ENCODE measurements around the gene ADAMTS7. TPM values are rescaled to one million over a fixed set of nuclear protein-coding genes. Genes with fewer than 3 reads are reported as not detected.
A peak's percentile ranks its signal among the peaks of the same experiment; 100 is the strongest.

The ADAMTS7 gene
- total RNA-seq (2022) (1.1 and 2.0 TPM in 2 replicates), Bru-seq, nascent RNA (percentile 28 among the genes with signal in this experiment), BruChase-seq, experiment 1, labeled RNA remaining after a 2-hour chase (percentile 23 among the genes with signal in this experiment), BruChase-seq, experiment 2, labeled RNA remaining after a 6-hour chase (percentile 27 among the genes with signal in this experiment)
- long read RNA-seq, partial matches to known transcripts = 0 of 1 reads
- long read RNA-seq, other reads (novel, unspliced or antisense) = 1 of 1 reads

DNA sequence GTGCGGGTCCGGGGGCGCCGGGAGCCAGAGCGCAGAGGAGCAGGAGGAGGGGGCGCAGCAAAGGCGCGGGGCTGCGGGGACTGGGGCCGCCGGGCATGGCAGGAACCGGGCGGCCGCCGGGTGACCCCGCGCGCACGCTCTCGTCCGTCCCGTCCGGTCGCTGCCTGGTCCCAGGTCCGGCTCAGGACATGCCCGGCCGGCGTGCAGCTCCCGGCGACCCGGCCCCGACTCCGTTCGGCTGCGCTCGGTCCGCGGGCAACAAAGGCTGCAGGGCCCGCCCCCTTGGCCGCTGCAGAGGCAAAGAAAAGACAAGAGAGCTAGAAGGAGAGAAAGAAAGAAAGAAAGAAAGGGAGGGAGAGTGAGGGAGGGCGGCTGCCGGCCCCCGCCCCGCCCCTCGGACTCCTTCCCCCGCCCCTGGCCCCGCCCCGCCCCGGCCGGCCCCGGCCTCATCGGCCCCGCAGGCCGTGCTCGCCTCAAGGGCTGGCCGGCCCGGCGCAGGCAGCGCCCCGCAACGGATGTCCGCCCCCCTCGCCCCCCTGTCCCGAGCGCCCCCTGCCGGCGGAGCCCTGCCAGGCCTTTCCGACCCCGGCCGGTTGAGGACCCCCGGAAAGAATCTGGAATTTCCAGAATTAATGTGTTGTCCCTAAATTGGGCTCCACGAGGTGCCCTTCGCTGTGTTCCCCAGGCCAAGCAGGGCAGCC is at the start of gene ADAMTS7:
Gene ADAMTS7 (minus strand): TSS at position 341 of the 701 bp plus-strand sequence. CDS start 244 bp downstream, at position 97.
- intact Hi-C loops (cut with micrococcal nuclease; ENCODE audit: unreplicated experiment) = loop anchor here (10.0 kb wide), 1 partner anchor 56 kb away; no protein-coding TSS in a partner anchor
- Mint-ChIP-seq H3K27ac (ENCODE audit: unreplicated experiment) (peak within 1 kb of the TSS; percentile 43), H3K4me3 (ENCODE audit: unreplicated experiment) (peak within 1 kb of the TSS; percentile 75), H3K36me3 (ENCODE audit: insufficient read depth, unreplicated experiment) (peaks cover 6% of the 10 kb centered on the region), H3K4me1 (ENCODE audit: low read depth, unreplicated experiment) (peaks cover 10% of the 10 kb centered on the region), H3K27me3 (ENCODE audit: insufficient read depth, unreplicated experiment) (peaks cover 9% of the 10 kb centered on the region), H3K9me3 (ENCODE audit: unreplicated experiment) (no peaks in the 10 kb centered on the region)
- no TSS peak for BruUV-seq (replicated peaks)
- CTCF ChIA-PET = interaction anchor here (0.5 to 2.1 kb wide), 6 partner anchors 11 to 62 kb away, joined by 3 to 7 read pairs (median 4); no protein-coding TSS in a partner anchor
- DNase-seq = peak; percentile 66 to 76
- peak within 1 kb of the TSS; percentile 54 for H3K4me3 ChIP-seq (ENCODE audit: low read depth, low read length)
- TF ChIP-seq, protein P1, sequence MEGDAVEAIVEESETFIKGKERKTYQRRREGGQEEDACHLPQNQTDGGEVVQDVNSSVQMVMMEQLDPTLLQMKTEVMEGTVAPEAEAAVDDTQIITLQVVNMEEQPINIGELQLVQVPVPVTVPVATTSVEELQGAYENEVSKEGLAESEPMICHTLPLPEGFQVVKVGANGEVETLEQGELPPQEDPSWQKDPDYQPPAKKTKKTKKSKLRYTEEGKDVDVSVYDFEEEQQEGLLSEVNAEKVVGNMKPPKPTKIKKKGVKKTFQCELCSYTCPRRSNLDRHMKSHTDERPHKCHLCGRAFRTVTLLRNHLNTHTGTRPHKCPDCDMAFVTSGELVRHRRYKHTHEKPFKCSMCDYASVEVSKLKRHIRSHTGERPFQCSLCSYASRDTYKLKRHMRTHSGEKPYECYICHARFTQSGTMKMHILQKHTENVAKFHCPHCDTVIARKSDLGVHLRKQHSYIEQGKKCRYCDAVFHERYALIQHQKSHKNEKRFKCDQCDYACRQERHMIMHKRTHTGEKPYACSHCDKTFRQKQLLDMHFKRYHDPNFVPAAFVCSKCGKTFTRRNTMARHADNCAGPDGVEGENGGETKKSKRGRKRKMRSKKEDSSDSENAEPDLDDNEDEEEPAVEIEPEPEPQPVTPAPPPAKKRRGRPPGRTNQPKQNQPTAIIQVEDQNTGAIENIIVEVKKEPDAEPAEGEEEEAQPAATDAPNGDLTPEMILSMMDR (IDR thresholded peaks at IDR 0.05; ENCODE audit: insufficient read depth in 1 of 2, low read depth in 1 of 2, low read length in 1 of 2, severe bottlenecking in 1 of 2, unreplicated experiment in 1 of 2) = peak; percentile 45 to 79
- POLR2A ChIA-PET = no interaction called here
- H3K4me1 ChIP-seq = peaks cover 8% of the 10 kb centered on the region
- no peaks in the 10 kb centered on the region for H3K27me3 ChIP-seq (replicated peaks; ENCODE audit: control insufficient read depth, insufficient read depth, low read length)
- H3K36me3 ChIP-seq (ENCODE audit: control insufficient read depth, insufficient read depth, low read length) = no peaks in the 10 kb centered on the region
- 0 out of 2 replicates have a peak, but pooled peaks cover 5% of the 10 kb centered on the region for H3K9me3 ChIP-seq

GRCh38 chr15:78859971-78860719 is 48.9 kb upstream of the ADAMTS7 start:
- Histone ChIP-seq H3K4me1 (no peaks in the 10 kb centered on the region), H3K27me3 (replicated peaks; ENCODE audit: control insufficient read depth, insufficient read depth, low read length) (no peaks in the 10 kb centered on the region), H3K4me3 (ENCODE audit: low read depth, low read length) (peak overlapping the region; percentile 40), H3K9me3 (no peaks in the 10 kb centered on the region), H3K36me3 (ENCODE audit: control insufficient read depth, insufficient read depth, low read length) (no peaks in the 10 kb centered on the region)
- Mint-ChIP-seq H3K4me3 (ENCODE audit: unreplicated experiment) (peak overlapping the region; percentile 87), H3K9me3 (ENCODE audit: unreplicated experiment) (no peaks in the 10 kb centered on the region), H3K36me3 (ENCODE audit: insufficient read depth, unreplicated experiment) (peaks cover 10% of the 10 kb centered on the region), H3K4me1 (ENCODE audit: low read depth, unreplicated experiment) (no peaks in the 10 kb centered on the region), H3K27me3 (ENCODE audit: insufficient read depth, unreplicated experiment) (no peaks in the 10 kb centered on the region), H3K27ac (ENCODE audit: unreplicated experiment) (peak overlapping the region; percentile 88)
- ChIA-PET POLR2A (interaction anchor here (1.3 kb wide), 1 partner anchor 13 kb away, joined by 22 read pairs; the partner anchor contains the start of gene MORF4L1), CTCF (interaction anchor here (0.6 to 1.6 kb wide), 3 partner anchors 13 to 188 kb away, joined by 4 to 8 read pairs (median 4); partner anchors contain the start of genes ADAMTS7 and MORF4L1)
- intact Hi-C loops (cut with micrococcal nuclease; ENCODE audit: unreplicated experiment) = loop anchor here (1.0 kb wide), 1 partner anchor 13 kb away; no protein-coding TSS in a partner anchor
- BruUV-seq (replicated peaks) = no TSS peak
- TF ChIP-seq, protein P1 (IDR thresholded peaks at IDR 0.05; ENCODE audit: insufficient read depth in 1 of 2, low read depth in 1 of 2, low read length in 1 of 2, severe bottlenecking in 1 of 2, unreplicated experiment in 1 of 2) = peak; percentile 54 to 60
- DNase-seq = peak; percentile 86 to 90

DNA sequence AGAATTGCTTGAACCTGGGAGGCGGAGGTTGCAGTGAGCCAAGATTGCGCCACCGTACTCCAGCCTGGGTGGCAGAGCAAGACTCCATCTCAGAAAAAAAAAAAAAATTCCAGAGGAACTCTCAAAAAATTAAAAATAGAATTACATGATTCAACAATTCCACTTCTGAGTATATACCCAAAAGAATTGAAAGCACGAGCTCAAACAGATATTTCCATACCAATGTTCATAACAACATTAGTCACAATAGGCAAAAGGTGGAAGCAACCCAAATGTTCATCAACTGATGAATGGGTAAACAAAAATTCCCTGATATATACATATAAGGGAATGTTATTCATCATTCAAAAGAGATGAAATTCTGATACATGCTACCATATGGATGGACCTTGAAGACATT is 44.5 kb upstream of the ADAMTS7 start:
- H3K4me3 Mint-ChIP-seq (ENCODE audit: unreplicated experiment) = no peak overlapping the region

More for the DNA sequence above, 44.5 kb upstream of the ADAMTS7 start:
- no peaks in the 10 kb centered on the region for H3K9me3 ChIP-seq
- H3K4me1 Mint-ChIP-seq (ENCODE audit: low read depth, unreplicated experiment) = no peaks in the 10 kb centered on the region
- DNase-seq = no peak
- TF ChIP-seq, protein P1 (IDR thresholded peaks at IDR 0.05; ENCODE audit: insufficient read depth in 1 of 2, low read depth in 1 of 2, low read length in 1 of 2, severe bottlenecking in 1 of 2, unreplicated experiment in 1 of 2) = no peak
- intact Hi-C loops (cut with micrococcal nuclease; ENCODE audit: unreplicated experiment) = no loop called here
- no peaks in the 10 kb centered on the region for H3K36me3 ChIP-seq (ENCODE audit: control insufficient read depth, insufficient read depth, low read length)
- ChIA-PET POLR2A (no interaction called here), CTCF (no interaction called here)
- no peaks in the 10 kb centered on the region for H3K4me1 ChIP-seq
- H3K27me3 ChIP-seq (replicated peaks; ENCODE audit: control insufficient read depth, insufficient read depth, low read length) = no peaks in the 10 kb centered on the region
- peaks cover 8% of the 10 kb centered on the region for H3K9me3 Mint-ChIP-seq (ENCODE audit: unreplicated experiment)
- no peak overlapping the region for H3K27ac Mint-ChIP-seq (ENCODE audit: unreplicated experiment)
- H3K27me3 Mint-ChIP-seq (ENCODE audit: insufficient read depth, unreplicated experiment) = no peaks in the 10 kb centered on the region
- H3K4me3 ChIP-seq (ENCODE audit: low read depth, low read length) = no peak overlapping the region
- peaks cover 14% of the 10 kb centered on the region for H3K36me3 Mint-ChIP-seq (ENCODE audit: insufficient read depth, unreplicated experiment)
- BruUV-seq (replicated peaks) = no TSS peak

Measured in Caco-2 (cell line).